ENCODE results near the gene PTPN1.

Gene PTPN1

DNA sequence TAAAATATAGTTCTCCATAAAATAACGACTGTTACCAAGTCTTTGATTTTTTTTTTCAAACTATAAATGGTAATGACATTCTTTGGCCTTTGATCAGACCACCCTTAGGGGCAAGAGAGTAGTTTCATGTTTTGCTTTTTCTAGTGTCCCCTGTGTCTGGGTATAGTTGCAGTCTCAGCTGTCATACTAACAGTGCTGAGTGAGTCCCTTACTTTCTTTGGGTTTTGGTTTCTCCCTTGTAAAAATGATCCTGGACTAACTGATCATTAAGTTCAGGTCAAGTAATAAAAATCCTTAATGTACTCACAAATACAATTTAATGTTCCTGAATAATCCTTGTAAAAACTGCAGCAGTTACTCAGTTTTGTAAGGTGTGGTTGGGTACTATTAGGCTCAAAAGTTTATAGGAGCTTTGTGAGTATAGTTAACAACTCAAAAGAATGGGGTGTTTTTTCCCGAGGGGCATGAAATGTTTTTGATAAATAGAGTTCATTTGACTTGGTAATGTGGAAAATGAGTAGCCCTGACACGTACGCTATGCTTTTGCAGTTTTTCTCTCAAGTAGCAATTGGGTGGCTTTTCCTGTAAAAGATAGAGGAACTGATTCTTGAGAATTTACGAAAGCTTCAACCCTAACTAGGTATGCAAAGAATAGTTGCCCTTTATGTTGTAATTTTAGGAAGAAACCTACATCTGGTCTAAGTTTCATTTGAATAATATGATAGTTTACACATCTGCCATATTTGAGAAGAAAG, 6.2 kb downstream of the PTPN1 start:
- Histone ChIP-seq H3K4me3 (ENCODE audit: low read length) (no peak overlapping the region), H3K9me3 (ENCODE audit: insufficient read depth, low read depth, low read length) (no peaks in the 10 kb centered on the region), H3K4me1 (ENCODE audit: insufficient read depth, low read length) (peaks cover 8% of the 10 kb centered on the region), H3K27ac (ENCODE audit: low read depth, low read length) (no peak overlapping the region), H3K27me3 (ENCODE audit: insufficient read depth, low read length) (no peaks in the 10 kb centered on the region), H3K36me3 (ENCODE audit: insufficient read depth, low read length) (no peaks in the 10 kb centered on the region), H3K9ac (ENCODE audit: low read depth, low read length) (no peak overlapping the region)
- WGBS = 94% methylated on average over 4 of the region's 5 CpGs

- H3K9me3 ChIP-seq (ENCODE audit: insufficient read depth, low read depth, low read length) = no peaks in the 10 kb centered on the region
- H3K36me3 ChIP-seq (ENCODE audit: insufficient read depth, low read length) = no peaks in the 10 kb centered on the region
- 89% methylated on average over 7 of the region's 7 CpGs for WGBS
- H3K9ac ChIP-seq (ENCODE audit: low read depth, low read length) = no peak overlapping the region
- no peak overlapping the region for H3K4me3 ChIP-seq (ENCODE audit: low read length)
- H3K27ac ChIP-seq (ENCODE audit: low read depth, low read length) = no peak overlapping the region
- no peaks in the 10 kb centered on the region for H3K4me1 ChIP-seq (ENCODE audit: insufficient read depth, low read length)
- H3K27me3 ChIP-seq (ENCODE audit: insufficient read depth, low read length) = no peaks in the 10 kb centered on the region
These were observed 7.0 kb downstream of the PTPN1 start for GRCh38 chr20:50516935-50517816.

- H3K36me3 ChIP-seq (ENCODE audit: insufficient read depth, low read length) = no peaks in the 10 kb centered on the region
- H3K27me3 ChIP-seq (ENCODE audit: insufficient read depth, low read length) = no peaks in the 10 kb centered on the region
- WGBS = 93% methylated on average over 3 of the region's 3 CpGs
- H3K4me3 ChIP-seq (ENCODE audit: low read length) = no peak overlapping the region
- no peak overlapping the region for H3K9ac ChIP-seq (ENCODE audit: low read depth, low read length)
- no peak overlapping the region for H3K27ac ChIP-seq (ENCODE audit: low read depth, low read length)
- H3K4me1 ChIP-seq (ENCODE audit: insufficient read depth, low read length) = no peaks in the 10 kb centered on the region
- no peaks in the 10 kb centered on the region for H3K9me3 ChIP-seq (ENCODE audit: insufficient read depth, low read depth, low read length)
These were observed 7.6 kb downstream of the PTPN1 start for GRCh38 chr20:50517817-50518154.

DNA sequence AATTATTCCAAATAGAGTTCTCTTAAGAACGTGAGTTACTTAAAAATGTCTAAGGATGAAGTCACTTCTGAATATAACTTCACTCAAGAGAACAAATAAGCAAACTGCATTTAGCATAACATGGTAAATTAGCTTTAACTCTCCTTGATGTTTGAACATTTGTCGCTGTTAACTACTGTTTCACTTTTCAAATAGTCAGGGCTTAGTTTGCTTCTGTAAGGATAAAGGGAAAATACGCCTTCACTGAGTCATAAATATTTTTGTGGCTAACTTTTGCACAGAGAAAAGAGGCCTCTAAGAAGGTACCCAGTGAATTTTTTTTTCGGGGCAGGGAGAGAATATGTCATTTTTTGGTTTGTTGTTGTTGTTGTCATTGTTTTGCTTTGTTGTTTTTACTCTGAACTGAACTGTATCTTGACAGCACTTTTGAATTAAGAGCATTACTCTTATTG, 8.1 kb downstream of the PTPN1 start:
- H3K27me3 ChIP-seq (ENCODE audit: insufficient read depth, low read length) = no peaks in the 10 kb centered on the region
- no peak overlapping the region for H3K9ac ChIP-seq (ENCODE audit: low read depth, low read length)
- no peak overlapping the region for H3K27ac ChIP-seq (ENCODE audit: low read depth, low read length)
- H3K4me3 ChIP-seq (ENCODE audit: low read length) = no peak overlapping the region
- no peaks in the 10 kb centered on the region for H3K4me1 ChIP-seq (ENCODE audit: insufficient read depth, low read length)
- WGBS = 90% methylated on average over 4 of the region's 4 CpGs
- H3K9me3 ChIP-seq (ENCODE audit: insufficient read depth, low read depth, low read length) = no peaks in the 10 kb centered on the region
- no peaks in the 10 kb centered on the region for H3K36me3 ChIP-seq (ENCODE audit: insufficient read depth, low read length)

DNA sequence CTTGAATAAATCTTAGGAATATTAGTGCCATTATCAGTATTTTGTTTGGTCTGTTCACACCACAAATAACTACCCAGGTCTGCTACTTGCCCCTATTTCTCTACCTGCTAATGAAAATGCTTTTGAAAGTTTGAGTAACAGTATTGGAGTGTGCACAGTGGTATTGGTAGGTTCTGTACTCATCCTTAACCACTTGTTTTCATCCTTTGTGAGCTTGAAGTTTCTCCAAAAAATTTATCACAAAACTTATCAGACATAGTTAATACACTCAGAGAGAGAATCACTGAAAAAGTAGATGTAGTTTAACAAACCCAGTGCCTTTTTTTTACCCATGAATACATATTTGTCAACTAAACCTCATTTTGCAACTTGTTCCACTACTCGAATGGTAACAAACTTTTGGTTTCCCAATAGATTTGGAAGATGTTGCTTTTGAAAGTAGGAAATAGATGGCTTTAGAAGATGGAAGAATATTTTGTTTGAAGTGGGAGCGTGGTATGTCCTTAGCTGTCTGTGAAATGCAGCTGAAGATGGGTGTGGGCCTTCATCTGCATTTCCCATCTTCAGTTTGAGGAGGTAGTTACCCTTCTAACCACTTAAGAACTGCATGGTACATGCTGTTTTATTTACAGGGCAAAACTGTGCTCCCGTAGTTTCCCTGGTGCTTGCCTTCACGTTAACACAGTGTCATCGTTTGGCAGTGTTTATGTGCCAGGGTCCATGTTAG, 9.0 kb downstream of the PTPN1 start:
- Histone ChIP-seq H3K27me3 (ENCODE audit: insufficient read depth, low read length) (no peaks in the 10 kb centered on the region), H3K27ac (ENCODE audit: low read depth, low read length) (no peak overlapping the region), H3K9ac (ENCODE audit: low read depth, low read length) (no peak overlapping the region), H3K4me1 (ENCODE audit: insufficient read depth, low read length) (no peaks in the 10 kb centered on the region), H3K36me3 (ENCODE audit: insufficient read depth, low read length) (no peaks in the 10 kb centered on the region), H3K9me3 (ENCODE audit: insufficient read depth, low read depth, low read length) (no peaks in the 10 kb centered on the region), H3K4me3 (ENCODE audit: low read length) (no peak overlapping the region)
- 90% methylated on average over 5 of the region's 5 CpGs for WGBS

DNA sequence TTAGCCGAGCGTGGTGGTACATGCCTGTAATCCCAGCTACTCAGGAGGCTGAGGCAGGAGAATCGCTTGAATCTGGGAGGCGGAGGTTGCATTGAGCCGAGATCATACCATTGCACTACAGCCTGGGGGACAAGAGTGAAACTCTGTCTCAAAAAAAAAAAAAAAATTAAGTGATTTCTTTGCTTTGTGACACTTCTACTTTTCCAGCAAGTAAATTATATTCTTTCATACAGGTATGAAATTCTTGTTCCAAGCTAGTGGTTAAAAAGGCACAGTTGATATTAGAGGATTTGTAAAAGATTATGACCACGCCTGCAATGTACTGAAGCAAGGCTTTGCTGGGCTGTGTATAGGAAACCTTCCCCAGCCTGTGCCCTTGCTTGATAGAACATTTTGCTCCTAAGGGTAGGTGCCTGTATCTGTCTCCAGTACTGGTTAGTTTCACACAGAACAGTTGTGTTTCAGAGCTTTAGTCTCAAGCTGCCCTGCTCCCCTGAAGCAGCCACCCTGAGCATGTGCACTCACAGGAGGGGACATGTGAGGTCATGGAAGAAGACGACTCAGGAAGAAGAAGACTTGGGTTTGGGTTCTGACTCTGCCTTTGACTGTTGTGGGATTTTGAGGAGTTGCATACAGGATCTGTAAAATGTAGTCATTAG, 10.2 kb downstream of the PTPN1 start:
- WGBS = 96% methylated on average over 7 of the region's 7 CpGs
- H3K27me3 ChIP-seq (ENCODE audit: insufficient read depth, low read length) = no peaks in the 10 kb centered on the region
- H3K27ac ChIP-seq (ENCODE audit: low read depth, low read length) = no peak overlapping the region
- no peaks in the 10 kb centered on the region for H3K9me3 ChIP-seq (ENCODE audit: insufficient read depth, low read depth, low read length)
- no peaks in the 10 kb centered on the region for H3K4me1 ChIP-seq (ENCODE audit: insufficient read depth, low read length)
- H3K9ac ChIP-seq (ENCODE audit: low read depth, low read length) = no peak overlapping the region
- H3K4me3 ChIP-seq (ENCODE audit: low read length) = no peak overlapping the region
- no peaks in the 10 kb centered on the region for H3K36me3 ChIP-seq (ENCODE audit: insufficient read depth, low read length)

- H3K27me3 ChIP-seq (ENCODE audit: insufficient read depth, low read length) = no peaks in the 10 kb centered on the region
- no peak overlapping the region for H3K4me3 ChIP-seq (ENCODE audit: low read length)
- H3K9ac ChIP-seq (ENCODE audit: low read depth, low read length) = no peak overlapping the region
- no peaks in the 10 kb centered on the region for H3K9me3 ChIP-seq (ENCODE audit: insufficient read depth, low read depth, low read length)
- H3K27ac ChIP-seq (ENCODE audit: low read depth, low read length) = no peak overlapping the region
- peaks cover 2% of the 10 kb centered on the region; the same call in 1 of the 2 replicates for H3K4me1 ChIP-seq (ENCODE audit: insufficient read depth, low read length)
- H3K36me3 ChIP-seq (ENCODE audit: insufficient read depth, low read length) = no peaks in the 10 kb centered on the region
- WGBS = 95% methylated on average over 7 of the region's 7 CpGs
These were observed 11.3 kb downstream of the PTPN1 start for GRCh38 chr20:50521221-50522052.

DNA sequence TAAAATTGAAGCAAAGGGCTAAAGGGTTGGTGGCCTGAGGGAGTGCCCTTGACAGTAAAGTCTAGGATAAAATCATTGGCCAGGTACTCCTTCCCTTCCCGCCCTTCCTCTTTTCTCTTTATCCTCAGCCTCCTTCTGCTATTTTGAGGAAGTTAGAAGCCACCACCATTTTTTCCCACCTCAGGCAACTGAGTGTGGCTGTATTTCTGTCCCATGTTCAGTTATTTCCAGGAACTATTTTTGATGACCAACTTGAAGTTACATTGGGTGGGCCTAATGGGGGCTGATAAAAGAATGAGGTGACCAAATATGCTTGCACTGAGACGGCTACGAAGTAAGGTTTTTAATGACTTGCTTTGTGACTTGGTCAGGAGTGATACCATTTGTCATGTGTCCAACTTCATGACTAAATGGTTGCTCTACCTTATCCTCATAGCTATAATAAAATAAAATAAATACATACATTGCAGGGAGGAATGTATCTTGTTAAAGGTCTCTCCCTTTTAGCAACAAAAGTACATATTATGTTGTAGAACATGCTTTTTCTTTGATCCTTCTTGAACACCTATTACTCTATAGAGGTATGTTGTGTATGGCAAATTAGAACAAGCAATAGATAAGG, 12.0 kb downstream of the PTPN1 start:
- Histone ChIP-seq H3K36me3 (ENCODE audit: insufficient read depth, low read length) (no peaks in the 10 kb centered on the region), H3K4me1 (ENCODE audit: insufficient read depth, low read length) (peaks cover 2% of the 10 kb centered on the region; the same call in 1 of the 2 replicates), H3K9ac (ENCODE audit: low read depth, low read length) (no peak overlapping the region), H3K4me3 (ENCODE audit: low read length) (no peak overlapping the region), H3K9me3 (ENCODE audit: insufficient read depth, low read depth, low read length) (no peaks in the 10 kb centered on the region), H3K27me3 (ENCODE audit: insufficient read depth, low read length) (no peaks in the 10 kb centered on the region), H3K27ac (ENCODE audit: low read depth, low read length) (no peak overlapping the region)
- WGBS = 96% methylated on average over 3 of the region's 3 CpGs

DNA sequence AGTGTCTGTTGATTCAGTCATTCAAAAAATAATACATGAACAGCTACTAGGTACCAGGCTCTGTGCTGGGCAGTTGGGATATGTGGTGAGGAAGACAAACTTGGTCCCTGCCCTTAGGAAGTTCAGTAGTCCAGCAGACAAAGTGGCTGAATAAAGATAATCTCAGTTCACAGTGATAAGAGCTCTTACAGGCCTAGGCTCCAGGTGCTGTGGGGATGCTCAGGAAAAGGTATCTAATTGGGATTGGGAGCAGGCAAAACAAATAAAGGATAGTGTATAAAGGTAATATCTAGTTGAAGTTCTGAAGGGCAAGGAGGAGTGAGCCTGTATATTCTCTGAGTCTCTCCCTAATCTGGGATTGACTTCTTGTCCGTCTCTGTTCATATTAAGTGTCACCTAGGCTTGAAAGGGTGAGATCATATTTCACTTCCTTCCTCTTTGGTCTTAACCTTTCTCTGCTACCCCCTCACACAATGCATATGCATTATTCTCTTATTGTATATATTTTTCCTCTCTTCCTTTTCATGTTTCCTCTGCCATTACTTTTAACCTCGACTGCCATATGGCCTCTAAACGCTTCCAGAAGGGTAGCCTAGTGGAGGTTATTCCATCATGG, 13.5 kb downstream of the PTPN1 start:
- WGBS = 91% methylated on average over 3 of the region's 3 CpGs
- H3K9me3 ChIP-seq (ENCODE audit: insufficient read depth, low read depth, low read length) = no peaks in the 10 kb centered on the region
- H3K4me1 ChIP-seq (ENCODE audit: insufficient read depth, low read length) = peaks cover 2% of the 10 kb centered on the region; the same call in 1 of the 2 replicates
- no peaks in the 10 kb centered on the region for H3K27me3 ChIP-seq (ENCODE audit: insufficient read depth, low read length)
- H3K9ac ChIP-seq (ENCODE audit: low read depth, low read length) = no peak overlapping the region
- no peaks in the 10 kb centered on the region for H3K36me3 ChIP-seq (ENCODE audit: insufficient read depth, low read length)
- H3K4me3 ChIP-seq (ENCODE audit: low read length) = no peak overlapping the region
- H3K27ac ChIP-seq (ENCODE audit: low read depth, low read length) = no peak overlapping the region
